Measurements from ENCODE around the gene MEF2A.

The MEF2A gene

DNA sequence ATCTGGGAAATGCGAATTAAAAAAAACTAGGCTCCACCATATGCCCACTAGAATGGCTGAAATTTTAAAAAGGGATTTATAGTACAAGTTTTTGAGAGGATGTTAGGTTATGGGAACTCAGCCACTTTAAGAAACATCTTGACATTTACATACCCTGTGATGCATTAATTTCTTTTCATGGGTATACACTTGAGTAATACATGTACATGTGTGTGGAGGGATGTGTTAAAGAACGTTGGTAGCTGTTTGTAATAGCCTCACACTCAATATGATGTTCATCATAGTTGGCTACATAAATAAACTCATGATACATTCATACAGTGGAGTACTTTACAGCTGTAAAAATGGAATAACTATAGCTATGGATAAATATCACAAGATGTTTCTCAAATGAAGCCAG lies 40.9 kb downstream of the MEF2A start:
- DNase-seq = no peak

DNA sequence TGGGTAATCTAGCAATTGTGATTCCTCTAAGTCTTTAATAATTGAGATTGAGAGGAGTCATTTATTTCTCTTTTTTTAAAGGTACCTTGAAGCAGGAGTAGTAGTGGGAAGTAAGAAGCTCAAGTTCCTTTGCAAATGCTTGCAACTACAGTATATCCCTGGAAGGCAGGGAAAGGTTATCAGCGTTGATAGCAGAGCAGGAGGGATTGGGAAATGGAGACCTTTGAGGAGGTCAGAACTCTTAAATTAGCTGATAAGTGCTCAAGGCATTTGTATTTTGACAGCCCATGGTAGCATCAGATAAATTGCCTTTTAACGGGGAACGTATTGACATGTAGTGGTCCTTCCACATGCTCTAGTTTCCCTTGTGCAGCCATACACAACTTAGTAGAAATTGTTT lies 47.7 kb downstream of the MEF2A start:
- DNase-seq = no peak

DNA sequence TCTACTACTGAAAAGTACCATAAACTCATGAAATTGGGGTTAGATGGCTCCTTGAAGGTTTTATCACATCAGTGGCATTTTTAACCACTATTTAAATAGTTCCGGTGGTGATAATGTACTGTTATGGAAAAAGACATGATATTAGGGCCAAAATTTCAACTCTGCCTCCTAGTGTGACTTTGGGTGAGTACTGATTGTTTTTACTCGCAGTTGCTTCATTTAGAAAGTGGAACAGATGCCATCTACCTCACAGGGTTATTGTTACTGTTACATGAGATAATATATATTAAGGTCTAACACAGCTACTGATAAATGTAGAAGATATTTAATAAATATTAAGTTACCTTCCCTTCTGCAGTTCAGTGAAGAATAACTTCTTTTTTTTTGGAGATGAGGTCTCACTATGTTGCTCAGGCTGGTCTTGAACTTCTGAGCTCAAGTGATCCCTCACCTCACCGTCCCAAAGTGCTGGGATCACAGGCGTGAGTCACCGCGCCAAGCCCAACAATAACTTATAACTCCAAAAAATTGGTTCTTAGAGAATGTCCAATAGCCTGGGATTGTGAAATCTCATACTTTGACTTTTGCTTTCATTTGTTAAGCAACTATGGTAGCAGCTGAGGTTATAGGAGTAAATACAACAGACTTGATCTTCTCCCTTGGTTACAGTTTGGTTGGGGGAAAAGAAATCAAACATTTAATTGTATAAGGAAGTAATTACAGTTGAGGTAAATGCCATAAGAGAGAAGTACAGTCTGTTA lies 48.3 kb downstream of the MEF2A start:
- DNase-seq = no peak

DNA sequence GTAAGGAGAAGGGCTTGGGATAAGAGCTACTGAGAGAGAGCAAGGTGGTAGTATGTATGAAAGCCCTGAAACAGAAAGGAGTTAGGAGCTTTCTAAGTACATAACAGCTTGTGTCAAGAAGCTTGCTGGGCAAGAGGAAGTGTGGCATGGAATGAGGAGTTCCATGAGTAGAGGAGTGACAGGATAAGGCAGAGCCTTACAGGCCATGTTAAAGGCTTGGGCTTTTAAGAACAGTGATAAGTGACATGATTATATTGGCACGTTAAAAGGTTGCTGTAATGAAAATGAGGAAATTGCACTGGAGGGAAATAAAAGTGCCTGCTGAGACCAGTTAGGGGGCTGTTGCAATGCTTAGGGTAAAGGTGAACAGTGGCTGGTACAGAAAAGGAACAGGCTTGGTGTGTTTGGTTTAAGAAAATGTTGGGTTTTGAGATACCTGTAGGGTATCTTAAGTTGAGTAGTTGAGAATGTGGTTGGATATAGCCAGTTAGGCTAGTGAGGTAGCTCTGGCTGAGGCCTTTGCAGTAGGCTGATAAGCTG lies 49.0 kb downstream of the MEF2A start:
- no peak for DNase-seq

DNA sequence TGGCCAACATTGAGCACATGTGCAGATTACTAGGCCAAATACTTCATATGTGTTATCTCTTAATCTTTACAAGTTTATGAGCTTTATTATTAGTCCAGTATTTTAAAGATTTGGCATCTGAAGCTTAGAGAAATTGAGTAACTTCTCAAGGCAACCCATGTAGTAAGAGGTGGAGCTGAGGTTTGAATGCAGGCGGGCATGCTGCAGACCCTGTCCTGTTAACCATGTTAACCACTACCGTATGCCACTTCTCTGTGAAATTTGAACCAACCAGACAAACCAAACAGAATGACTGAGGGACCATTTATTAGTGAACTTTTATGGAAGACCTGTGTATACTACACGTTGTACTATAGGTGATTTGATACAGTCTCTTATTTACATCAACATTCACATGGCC lies 49.7 kb downstream of the MEF2A start:
- no peak for DNase-seq

DNA sequence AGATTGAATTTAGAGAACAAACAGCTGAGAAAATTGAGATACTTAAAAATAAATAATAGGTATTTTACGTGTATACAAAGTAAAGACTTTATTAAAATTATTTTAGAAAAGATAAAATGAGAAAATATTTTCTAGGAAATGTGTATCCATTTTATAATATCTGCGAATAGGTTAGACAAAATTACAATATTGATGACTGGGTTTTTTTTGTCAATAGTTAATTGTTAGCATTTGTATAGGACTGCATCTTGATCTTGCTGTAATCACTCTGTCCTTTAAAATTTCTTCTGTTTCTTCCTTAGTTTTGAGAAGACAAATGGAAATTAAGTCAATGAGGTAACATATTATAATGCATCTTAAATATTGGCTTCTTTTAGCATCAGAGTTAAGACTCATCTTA lies 50.3 kb downstream of the MEF2A start:
- DNase-seq = no peak

DNA sequence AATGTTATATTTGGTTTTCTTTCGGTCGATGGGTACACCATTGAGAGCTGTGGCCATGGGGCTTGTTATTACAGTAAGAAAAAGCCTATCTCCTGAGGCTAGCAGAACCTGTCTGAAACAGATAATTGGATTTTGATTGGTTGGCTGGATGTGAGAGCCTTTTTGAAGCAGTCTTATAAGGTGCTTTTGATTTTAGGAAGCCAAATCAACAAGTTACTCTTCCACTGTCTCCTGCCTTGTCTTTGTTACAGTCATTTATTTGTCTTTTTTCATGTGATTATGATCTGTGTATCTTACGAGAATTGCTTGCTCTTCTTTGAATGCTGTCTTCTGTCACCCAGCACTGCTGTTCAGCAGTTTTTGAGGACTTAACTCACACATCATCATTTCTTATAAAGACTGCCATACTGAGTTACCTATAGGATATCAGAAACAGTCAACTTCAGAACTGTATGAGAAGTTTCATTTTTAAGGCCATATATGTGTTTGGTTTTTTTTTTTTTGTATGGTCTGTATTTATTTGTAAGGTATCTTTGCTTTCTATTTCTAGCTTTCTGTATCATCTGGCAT lies 51.1 kb downstream of the MEF2A start:
- no peak for DNase-seq

DNA sequence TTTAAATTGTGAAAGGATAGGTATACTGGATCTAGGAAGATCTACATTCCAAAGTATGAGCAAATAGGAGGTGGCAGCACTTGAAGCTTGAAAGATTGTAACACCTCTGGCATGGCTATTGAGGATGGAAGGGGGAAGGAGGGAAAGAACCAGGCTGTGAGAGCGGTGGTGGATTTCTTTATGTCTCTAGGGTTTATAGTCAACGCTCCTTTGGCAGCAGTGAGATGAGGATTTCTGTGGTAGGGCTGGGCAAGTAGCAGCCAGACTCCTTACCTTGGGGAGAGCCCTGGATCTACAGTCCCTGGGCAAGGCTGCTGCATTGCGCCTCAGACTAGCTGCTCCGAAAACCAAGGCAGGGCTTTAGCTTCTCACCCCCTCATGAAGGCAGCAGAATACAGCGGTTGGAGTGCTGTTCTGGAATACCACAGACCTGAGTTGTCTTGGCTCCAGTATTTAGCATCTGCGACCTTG lies 53.2 kb downstream of the MEF2A start:
- DNase-seq = no peak

DNA sequence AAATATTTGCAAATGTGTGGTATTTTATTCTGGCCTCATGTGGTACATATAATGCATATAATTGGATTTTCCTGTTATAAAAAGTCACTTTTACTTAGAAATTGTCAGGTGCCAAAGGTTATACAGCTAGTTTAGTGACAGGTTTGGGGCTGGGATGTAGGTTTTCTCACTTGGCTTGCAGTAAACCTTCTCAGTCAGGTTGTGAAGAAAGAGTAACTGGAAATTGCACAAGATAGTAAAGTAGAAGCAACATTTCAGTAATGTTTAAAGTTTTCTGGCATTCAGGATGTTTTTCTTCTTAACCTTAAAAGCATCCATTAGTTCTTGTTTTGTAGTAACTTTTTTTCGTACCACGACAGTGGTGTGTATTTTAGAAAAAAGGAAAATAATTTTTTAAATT lies 53.9 kb downstream of the MEF2A start:
- DNase-seq = no peak

DNA sequence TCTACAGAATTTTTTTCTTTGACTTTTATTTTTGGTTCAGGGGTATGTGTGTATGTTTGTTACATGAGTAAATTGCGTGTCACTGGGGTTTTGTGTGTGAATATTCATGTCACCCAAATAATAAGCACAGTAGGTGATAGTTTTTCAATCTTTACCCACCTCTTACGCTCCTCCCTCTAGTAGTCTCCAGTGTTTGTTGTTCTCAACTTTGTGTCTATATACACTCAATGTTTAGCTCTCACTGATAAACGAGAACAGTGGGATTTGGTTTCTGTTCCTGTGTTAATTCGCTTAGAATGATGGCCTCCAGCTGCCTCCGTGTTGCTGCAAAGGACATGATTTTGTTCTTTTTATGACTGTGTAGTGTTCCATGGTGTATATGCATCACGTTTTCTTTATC lies 54.4 kb downstream of the MEF2A start:
- no peak for DNase-seq

DNA sequence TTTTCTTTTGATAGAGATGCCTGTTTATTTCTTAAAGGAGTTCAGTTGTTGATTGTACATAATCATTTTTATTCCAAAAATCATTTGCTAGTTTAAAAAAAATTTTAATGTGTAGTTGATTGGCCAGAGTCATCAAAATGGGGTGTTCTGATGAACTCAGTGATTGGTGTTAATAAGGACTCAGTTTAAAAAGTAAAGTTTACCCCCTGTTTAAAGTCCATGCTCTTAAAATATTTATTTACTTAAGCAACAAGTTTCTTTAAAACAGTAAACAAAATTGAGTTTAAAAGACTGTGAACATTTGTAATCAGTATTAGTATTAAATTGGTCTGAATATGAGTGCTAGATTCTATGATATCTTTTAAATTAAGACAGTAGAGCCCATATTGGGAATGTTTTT lies 56.0 kb downstream of the MEF2A start:
- no peak for DNase-seq

DNA sequence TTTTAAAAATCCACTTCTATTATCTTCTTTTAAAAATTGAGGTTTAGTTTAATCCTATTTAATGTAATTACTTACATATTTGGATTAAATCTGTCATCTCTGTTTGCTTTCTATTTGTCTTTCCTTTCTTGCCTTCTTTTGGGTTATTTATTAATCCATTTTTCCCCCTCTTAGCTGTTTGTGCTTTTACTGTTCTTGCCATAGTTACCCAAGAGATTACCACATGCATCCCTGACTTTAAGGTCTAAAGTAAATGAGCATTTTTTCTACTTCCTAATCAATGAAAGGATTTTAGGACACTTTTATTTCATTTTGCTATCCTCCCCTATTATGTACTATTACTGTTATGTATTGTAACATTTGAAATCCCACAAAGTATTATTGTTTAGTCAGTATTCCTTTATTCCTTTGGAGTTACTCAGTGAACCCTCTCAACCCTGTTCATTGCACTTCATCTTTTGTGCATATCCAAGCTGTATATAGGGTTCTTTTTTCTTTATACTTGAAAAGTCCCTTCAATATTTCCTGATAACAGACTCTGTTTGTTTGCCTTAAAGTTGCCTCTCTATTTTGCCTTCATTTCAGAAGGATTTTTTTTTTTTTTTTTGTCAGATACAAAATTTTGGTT lies 62.7 kb downstream of the MEF2A start:
- no peak for DNase-seq

DNA sequence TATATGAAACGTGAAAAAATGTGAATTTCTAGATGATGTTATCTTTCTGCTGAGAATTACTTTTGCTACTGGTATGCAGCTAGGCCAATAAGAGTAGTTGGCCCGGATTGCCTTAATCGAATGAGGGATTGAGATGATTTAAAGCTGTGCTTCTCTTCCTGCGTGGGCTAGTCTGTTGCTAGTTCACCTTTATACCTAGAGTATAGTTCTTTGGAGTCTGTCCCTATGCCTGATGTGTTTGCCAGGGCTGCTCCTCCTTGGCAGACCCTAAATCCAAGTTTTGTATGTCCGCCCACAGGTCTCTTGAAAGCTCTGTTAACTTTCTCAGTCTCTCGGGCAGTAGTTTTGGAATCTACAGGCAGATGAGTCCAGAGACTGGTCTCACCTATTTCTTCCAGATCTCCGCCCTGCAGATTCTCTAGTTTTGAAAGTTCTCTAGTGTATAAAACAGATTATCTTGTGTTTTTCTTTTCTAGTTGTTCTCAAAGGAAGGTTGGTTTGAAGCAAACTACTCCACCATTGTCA lies 64.9 kb downstream of the MEF2A start:
- DNase-seq = no peak

DNA sequence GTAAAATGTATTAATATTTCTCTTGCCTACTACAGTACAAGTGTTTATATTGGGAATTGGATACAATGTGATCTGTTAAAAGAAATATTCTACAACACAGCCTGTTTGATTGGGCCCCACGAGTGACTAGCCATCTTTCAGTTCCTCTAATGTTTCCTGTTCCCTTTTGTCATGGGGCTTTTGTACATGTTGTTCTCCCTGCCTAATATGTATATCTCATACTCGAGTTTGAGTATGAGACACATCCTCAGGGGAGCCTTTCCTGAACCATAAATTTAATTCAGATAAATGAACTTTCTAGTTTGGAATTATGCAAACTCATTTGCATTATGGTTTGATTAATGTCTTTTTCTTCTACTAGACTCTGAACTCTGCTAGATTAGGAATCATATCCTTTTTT lies 65.5 kb downstream of the MEF2A start:
- DNase-seq = peak; percentile 33

DNA sequence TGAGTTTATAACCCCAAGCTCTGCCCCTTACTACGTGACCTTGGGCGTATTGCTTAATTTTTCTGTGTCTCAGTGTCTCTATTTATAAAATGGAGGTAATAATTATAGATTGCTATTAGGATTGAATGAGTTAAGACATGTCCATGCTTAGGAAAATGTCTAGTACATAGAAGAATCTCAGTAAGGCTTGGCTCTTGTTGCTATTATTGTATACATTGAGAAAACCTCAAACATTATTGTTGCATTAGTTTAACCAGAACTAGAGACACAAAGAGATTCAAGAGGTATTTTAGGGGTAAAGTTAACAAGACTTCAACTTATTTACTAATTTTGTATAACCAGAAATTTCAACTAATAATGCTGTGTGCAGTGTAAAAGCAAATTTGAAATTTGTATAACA lies 66.7 kb downstream of the MEF2A start:
- no peak for DNase-seq

DNA sequence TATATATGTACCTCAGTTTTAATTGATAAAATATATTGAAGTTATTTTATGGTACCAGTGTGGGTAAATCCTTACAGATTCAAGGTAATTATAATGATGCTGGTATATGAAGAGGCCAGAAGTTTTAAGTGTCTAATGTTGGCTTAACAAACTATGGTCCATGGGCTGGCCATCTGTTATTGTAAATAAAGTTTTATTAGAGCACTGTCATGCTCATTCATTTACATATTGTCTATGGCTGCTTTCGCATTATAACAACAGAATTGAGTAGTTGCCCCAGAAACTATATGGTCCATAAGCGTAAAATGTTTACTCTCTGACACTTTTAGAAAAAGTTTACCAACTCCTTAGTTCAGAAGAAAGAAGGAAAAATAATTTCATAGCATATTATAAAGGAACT lies 67.9 kb downstream of the MEF2A start:
- DNase-seq = no peak

DNA sequence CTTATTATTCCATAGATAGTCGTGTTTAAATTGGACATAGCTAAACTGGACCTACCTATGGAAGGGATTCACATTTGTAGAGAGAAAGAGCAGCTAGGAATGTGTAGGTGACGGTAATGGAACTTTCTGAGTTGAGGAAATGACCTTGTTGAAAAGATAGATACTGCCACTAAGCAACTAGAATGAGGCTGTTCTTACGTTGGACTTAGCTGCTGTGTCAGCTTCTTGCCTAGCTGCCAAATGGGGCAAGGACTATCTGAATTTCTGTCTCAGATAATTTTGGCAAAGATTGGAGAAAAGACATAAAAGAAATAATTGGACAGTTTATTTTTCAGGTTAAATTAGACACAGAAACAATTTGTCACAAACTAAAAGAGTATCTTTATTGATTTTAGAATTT lies 68.8 kb downstream of the MEF2A start:
- no peak for DNase-seq

DNA sequence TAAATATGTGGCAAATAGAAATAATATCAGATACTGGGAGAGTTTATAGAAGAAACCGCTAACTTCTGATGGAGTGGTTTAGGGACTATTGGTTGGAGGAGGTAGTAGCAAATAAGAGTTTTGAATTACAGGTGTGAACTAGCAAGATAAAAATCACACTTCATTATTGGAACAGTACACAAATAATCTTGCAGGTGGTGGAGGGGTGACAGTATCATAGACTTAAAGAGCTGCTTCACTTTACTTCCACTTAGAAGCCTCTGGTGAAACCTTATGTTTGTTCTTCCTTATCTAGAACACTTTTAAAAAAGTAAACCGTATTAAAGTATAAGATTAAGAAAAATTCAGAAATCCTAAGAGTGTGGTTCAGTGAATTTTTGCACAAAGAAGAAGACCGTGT lies 69.4 kb downstream of the MEF2A start:
- DNase-seq = no peak

DNA sequence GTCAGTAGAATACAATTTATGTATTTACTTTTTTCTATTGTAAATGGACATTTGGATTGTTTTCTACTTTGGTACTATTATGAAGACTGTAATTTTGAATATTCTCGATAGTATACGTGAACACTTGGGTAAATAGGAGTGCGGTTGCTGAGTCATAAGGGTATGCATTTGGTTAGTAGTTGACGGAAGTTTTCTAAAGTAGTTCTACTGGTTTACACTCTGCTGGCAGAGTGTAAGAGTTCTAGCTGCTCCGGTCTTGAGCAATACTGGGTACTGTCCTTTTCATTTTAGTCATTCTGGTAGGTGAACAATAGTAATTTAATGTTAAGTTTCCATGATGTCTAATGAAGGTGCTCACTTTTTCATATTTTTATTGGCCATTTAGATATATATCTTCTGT lies 70.0 kb downstream of the MEF2A start:
- no peak for DNase-seq

DNA sequence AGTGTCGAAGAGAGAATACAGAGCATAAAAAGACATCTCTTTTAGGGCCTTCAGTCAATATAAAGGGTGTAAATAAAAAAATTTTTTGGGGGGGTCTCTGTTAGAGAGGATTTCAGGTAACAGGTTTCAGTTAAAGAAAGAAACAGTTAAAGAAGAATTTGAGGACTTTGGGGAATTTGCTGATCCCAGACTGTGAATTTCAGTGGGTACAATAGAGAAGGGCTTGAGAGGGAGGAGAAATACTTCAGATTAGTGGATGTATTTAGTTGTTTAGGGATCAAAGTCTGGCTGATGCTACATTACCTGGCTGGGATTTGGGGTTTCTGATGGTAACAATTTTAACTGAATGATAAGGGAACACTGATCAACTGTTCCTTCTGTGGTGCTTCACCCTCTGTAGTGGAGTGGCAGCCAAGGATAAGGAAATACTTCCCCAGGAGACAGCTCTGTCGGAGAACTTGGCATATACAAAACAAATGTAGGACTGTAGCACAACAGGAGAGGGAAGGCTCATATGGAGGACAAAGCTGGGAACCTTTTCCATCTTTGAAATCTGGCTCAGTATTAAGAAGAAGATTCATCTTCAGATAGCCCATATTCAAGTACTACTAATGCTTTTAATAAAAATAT lies 79.2 kb downstream of the MEF2A start:
- no peak for DNase-seq

DNA sequence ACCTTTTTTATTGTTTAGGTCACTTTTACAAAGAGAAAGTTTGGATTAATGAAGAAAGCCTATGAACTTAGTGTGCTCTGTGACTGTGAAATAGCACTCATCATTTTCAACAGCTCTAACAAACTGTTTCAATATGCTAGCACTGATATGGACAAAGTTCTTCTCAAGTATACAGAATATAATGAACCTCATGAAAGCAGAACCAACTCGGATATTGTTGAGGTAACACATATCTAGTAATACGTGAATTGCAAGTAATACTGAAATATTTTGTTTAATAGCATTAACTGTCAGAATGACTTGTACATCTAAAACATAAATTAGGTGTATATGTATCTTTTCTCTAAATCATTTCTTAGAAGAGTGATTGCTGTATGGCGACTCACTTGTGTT lies 79.8 kb downstream of the MEF2A start:
- DNase-seq = no peak

DNA sequence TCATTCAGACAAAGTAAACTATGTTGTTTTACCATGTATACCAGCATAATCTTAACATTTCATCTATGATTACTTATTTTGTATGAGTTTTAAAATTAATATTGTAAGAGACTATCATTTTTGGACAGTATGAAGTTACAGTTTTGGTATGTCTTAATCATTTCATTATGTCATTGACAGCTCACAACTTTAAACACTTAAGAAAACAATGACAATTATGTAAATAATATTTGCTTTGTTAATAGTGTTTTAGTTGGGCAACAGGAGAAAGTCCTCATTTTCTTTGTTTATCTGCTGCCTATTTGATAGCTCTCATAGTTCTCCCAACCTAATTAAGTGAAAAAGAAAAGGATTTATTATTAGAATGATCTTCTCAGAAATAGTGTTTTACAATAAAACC lies 80.2 kb downstream of the MEF2A start:
- no peak for DNase-seq

DNA sequence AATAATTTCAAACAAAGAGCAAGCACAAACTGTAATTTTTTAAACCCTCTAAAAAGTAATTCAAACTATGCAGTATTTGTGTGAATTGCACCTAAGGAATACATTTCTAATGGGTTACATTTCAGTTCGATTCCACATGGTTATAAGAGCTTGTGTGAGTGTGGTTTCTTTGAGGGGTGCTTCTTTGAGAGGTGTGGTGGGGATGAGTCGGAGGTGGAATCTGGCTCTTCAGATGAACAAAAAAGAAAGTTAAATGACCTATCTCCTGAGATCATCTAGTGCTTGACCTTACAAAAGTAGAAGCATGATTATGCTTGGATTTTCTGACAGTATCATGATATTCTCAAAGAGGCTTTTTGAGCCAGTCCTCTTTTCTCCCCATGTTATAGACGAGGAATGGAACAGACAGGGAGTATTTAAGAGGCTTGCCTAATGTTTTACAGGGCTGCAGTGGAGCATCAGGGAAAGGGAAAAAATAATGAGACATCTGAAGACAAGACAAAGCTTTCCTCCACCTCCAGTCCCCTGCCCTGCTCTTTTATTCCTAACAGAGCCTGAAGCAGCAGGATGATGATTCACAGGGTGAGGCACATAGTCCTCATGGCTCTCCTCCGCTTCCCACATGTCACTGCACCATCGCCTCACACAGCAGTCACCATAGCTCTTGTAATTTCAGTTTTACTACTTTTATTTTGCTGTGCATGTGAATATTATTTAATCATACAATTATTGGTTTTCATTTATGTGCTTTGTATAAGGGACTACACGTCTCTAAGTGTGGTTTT lies 85.4 kb downstream of the MEF2A start:
- DNase-seq = no peak
